BJ (cell line): ENCODE results near the gene MRPS26. TPM values are rescaled to one million over a fixed set of nuclear protein-coding genes. Genes with fewer than 3 reads are reported as not detected.

ENCODE experiments used
- CTCF ChIA-PET: fragments of 350-600 bp; formaldehyde crosslinking; extraction: SDS; loops from one replicate; lab custom pipeline; 2021; ENCODE audit warnings: antibody characterized with exemption, inconsistent platforms; lab: Yijun Ruan, JAX
- POLR2A ChIA-PET: fragments of 300-600 bp; sonication (Branson Sonifier 250); formaldehyde crosslinking; extraction: SDS; loops from one replicate; lab custom pipeline; 2021; ENCODE audit warnings: antibody characterized with exemption; lab: Charles Lee
- DNase-seq: peaks from one replicate; pipeline ENCODE4 v3.0.0-alpha.2; 2011; ENCODE audit warnings: low read depth
- H3K27me3 ChIP-seq: 2 replicates; pipeline ENCODE4 v1.6.0; 2011; ENCODE audit warnings: low read length; ENCODE audit not compliant: control insufficient read depth, insufficient read depth
- H3K36me3 ChIP-seq: 2 replicates; pipeline ENCODE4 v1.5.1; 2011; ENCODE audit warnings: low read length; ENCODE audit not compliant: control insufficient read depth, insufficient read depth
- H3K4me3 ChIP-seq: 2 replicates; pipeline ENCODE4 v1.5.1; 2011; ENCODE audit warnings: low read depth, mild to moderate bottlenecking, control low read depth, low read length
- CTCF ChIP-seq: IDR thresholded peaks from 2 replicates; pipeline ENCODE4 v1.5.1; 2011; ENCODE audit warnings: low read depth, mild to moderate bottlenecking, control low read depth, inconsistent platforms, low read length, moderate library complexity; ENCODE audit not compliant: insufficient read depth
- polyA plus RNA-seq: library from polyadenylated mRNA; depleted of rRNA; stranded (reverse); fragments of >200 nt; gene quantifications from 2 replicates; pipeline ENCODE4 v1.2.3, GENCODE V29; 2011

MRPS26 gene
- polyA plus RNA-seq, 1 experiment: 37.2 TPM

GRCh38 chr20:3067139-3068014 is 21.5 kb downstream of the MRPS26 start:
- ChIA-PET POLR2A (no interaction called here), CTCF (no interaction called here)
- TF ChIP-seq CTCF: no peak
- no peak for DNase-seq
- H3K4me3 ChIP-seq: no peak overlapping the region
- peaks cover 3% of the 10 kb centered on the region; the same call in 1 of the 2 replicates for H3K27me3 ChIP-seq
- H3K36me3 ChIP-seq: no peaks in the 10 kb centered on the region

GRCh38 chr20:3068075-3068474 is 22.2 kb downstream of the MRPS26 start:
- TF ChIP-seq CTCF: no peak
- no peaks in the 10 kb centered on the region for H3K36me3 ChIP-seq
- H3K27me3 ChIP-seq: peaks cover 6% of the 10 kb centered on the region
- H3K4me3 ChIP-seq: no peak overlapping the region
- no peak for DNase-seq
- ChIA-PET POLR2A (no interaction called here), CTCF (no interaction called here)

- no peak for DNase-seq
- ChIA-PET POLR2A (no interaction called here), CTCF (interaction anchor here (0.7 to 1.1 kb wide), 4 partner anchors 13 to 46 kb away, joined by 3 to 6 read pairs (median 3); no protein-coding TSS in a partner anchor)
- Histone ChIP-seq H3K4me3 (no peak overlapping the region), H3K27me3 (peaks cover 8% of the 10 kb centered on the region), H3K36me3 (no peaks in the 10 kb centered on the region)
- no peak for TF ChIP-seq CTCF
Measured at GRCh38 chr20:3068986-3069900, 23.4 kb downstream of the MRPS26 start.

GRCh38 chr20:3070725-3071124 is 24.9 kb downstream of the MRPS26 start:
- H3K27me3 ChIP-seq: peaks cover 8% of the 10 kb centered on the region
- no peaks in the 10 kb centered on the region for H3K36me3 ChIP-seq
- H3K4me3 ChIP-seq: no peak overlapping the region
- no peak for DNase-seq
- TF ChIP-seq CTCF: no peak
- ChIA-PET CTCF (interaction anchor here (0.7 kb wide), 1 partner anchor 66 kb away, joined by 3 read pairs; no protein-coding TSS in a partner anchor), POLR2A (no interaction called here)

GRCh38 chr20:3071266-3071609 is 25.4 kb downstream of the MRPS26 start:
- peak overlapping the region; percentile 41 for H3K4me3 ChIP-seq
- no peaks in the 10 kb centered on the region for H3K36me3 ChIP-seq
- no peak for DNase-seq
- ChIA-PET POLR2A (no interaction called here), CTCF (no interaction called here)
- TF ChIP-seq CTCF: no peak
- peaks cover 8% of the 10 kb centered on the region for H3K27me3 ChIP-seq
